CD14-positive monocyte (primary cell): ENCODE results near the gene NPTX2. TPM values are rescaled to one million over a fixed set of nuclear protein-coding genes. Genes with fewer than 3 reads are reported as not detected.
"Not testable (repeated sequence)": the region's sequence is repeated elsewhere in the genome, so short reads cannot be mapped to it uniquely, and the experiment has no call there.

Experiments
- DNase-seq, 3 donors: peaks; one replicate each; pipeline ENCODE4 v3.0.0-alpha.2; 2011 to 2022
- H2AFZ ChIP-seq: 2 replicates; pipeline ENCODE4 v1.6.0; 2012; ENCODE audit warnings: mild to moderate bottlenecking, low read depth, low read length, inconsistent platforms; ENCODE audit not compliant: insufficient read depth, poor library complexity, severe bottlenecking
- H3K27ac ChIP-seq, 2 donors: 1 replicate in 1 of 2; 2 replicates in 1 of 2; pipeline ENCODE4 v1.5.1; 2012 to 2013; ENCODE audit warnings: low read length in 2 of 2, control low read depth in 1 of 2, inconsistent platforms in 1 of 2, low read depth in 1 of 2, mild to moderate bottlenecking in 1 of 2
- H3K27me3 ChIP-seq, 2 donors: one replicate each; pipeline versions ENCODE4 v1.6.0 to v1.6.1; 2011 to 2013; ENCODE audit warnings: low read length in 2 of 2; ENCODE audit not compliant: control insufficient read depth in 2 of 2, insufficient read depth in 2 of 2
- H3K36me3 ChIP-seq, 2 donors: replicated peaks in 1 of 2; 1 replicate in 1 of 2; 2 replicates in 1 of 2; pipeline versions ENCODE4 v1.5.1 to v1.6.1; 2012 to 2013; ENCODE audit warnings: low read length in 2 of 2, control low read depth in 1 of 2, inconsistent platforms in 1 of 2, mild to moderate bottlenecking in 1 of 2; ENCODE audit not compliant: insufficient read depth in 2 of 2, control insufficient read depth in 1 of 2
- H3K4me1 ChIP-seq, 2 donors: 1 replicate in 1 of 2; 2 replicates in 1 of 2; pipeline versions ENCODE4 v1.5.1 to v1.6.1; 2012 to 2013; ENCODE audit warnings: low read length in 2 of 2, control low read depth in 1 of 2, inconsistent platforms in 1 of 2, mild to moderate bottlenecking in 1 of 2, moderate library complexity in 1 of 2; ENCODE audit not compliant: insufficient read depth in 2 of 2, control insufficient read depth in 1 of 2
- H3K4me2 ChIP-seq: replicated peaks from 2 replicates; pipeline ENCODE3; 2012; ENCODE audit warnings: low read length, moderate library complexity, mild to moderate bottlenecking; ENCODE audit not compliant: poor library complexity, severe bottlenecking; ENCODE audit errors: extremely low read depth
- H3K4me3 ChIP-seq, 3 experiments: fragments of 200-600 bp in 1 of 3; sonication (generic) in 1 of 3; replicated peaks in 1 of 3; 1 replicate in 2 of 3; 2 replicates in 1 of 3; pipeline ENCODE4 v1.5.1; 2011 to 2013; ENCODE audit warnings: low read length in 3 of 3, mild to moderate bottlenecking in 3 of 3, control low read depth in 2 of 3, low read depth in 2 of 3, inconsistent platforms in 1 of 3, moderate library complexity in 1 of 3
- H3K79me2 ChIP-seq: 2 replicates; pipeline ENCODE4 v1.6.0; 2012; ENCODE audit warnings: mild to moderate bottlenecking, control low read depth, inconsistent platforms, low read length, moderate library complexity; ENCODE audit not compliant: insufficient read depth
- H3K9ac ChIP-seq: 2 replicates; pipeline ENCODE4 v1.6.0; 2017; ENCODE audit warnings: low read length, mild to moderate bottlenecking; ENCODE audit not compliant: insufficient read depth, poor library complexity, severe bottlenecking
- H3K9me3 ChIP-seq, 2 donors: replicated peaks in 1 of 2; 1 replicate in 1 of 2; 2 replicates in 1 of 2; pipeline versions ENCODE4 v1.5.1 to v1.6.1; 2012 to 2013; ENCODE audit warnings: low read length in 2 of 2, control low read depth in 1 of 2; ENCODE audit not compliant: control insufficient read depth in 1 of 2, insufficient read depth in 1 of 2
- H4K20me1 ChIP-seq: 2 replicates; pipeline ENCODE4 v1.6.0; 2012; ENCODE audit warnings: mild to moderate bottlenecking, low read length, control low read depth, moderate library complexity; ENCODE audit not compliant: insufficient read depth
- H3K27ac Mint-ChIP-seq, 7 donors: one replicate each; pipeline ENCODE4 v1.8.0; 2020; ENCODE audit warnings: mild to moderate bottlenecking in 7 of 7, mixed read lengths in 7 of 7, moderate library complexity in 6 of 7, inconsistent platforms in 2 of 7
- H3K27me3 Mint-ChIP-seq, 3 donors: one replicate each; pipeline ENCODE4 v1.8.0; 2021 to 2022; ENCODE audit warnings: low read depth in 3 of 3, mild to moderate bottlenecking in 3 of 3, mixed read lengths in 3 of 3, moderate library complexity in 3 of 3, inconsistent platforms in 1 of 3
- H3K36me3 Mint-ChIP-seq, 2 donors: one replicate each; pipeline ENCODE4 v1.8.0; 2020; ENCODE audit warnings: mixed read lengths in 2 of 2, inconsistent platforms in 1 of 2, mild to moderate bottlenecking in 1 of 2
- H3K4me1 Mint-ChIP-seq: one replicate; pipeline ENCODE4 v1.8.0; 2020; ENCODE audit warnings: mild to moderate bottlenecking, mixed read lengths
- H3K4me3 Mint-ChIP-seq, 2 donors: one replicate each; pipeline ENCODE4 v1.8.0; 2020; ENCODE audit warnings: mild to moderate bottlenecking in 2 of 2, mixed read lengths in 2 of 2, moderate library complexity in 1 of 2
- H3K9me3 Mint-ChIP-seq, 7 donors: one replicate each; pipeline ENCODE4 v1.8.0; 2020 to 2022; ENCODE audit warnings: mixed read lengths in 7 of 7, mild to moderate bottlenecking in 6 of 7, moderate library complexity in 6 of 7, inconsistent platforms in 2 of 7
- WGBS: methylation state at CpG from one replicate; pipeline ENCODE4 v1.1.5; 2013; ENCODE audit warnings: missing lambda C conversion rate; ENCODE audit not compliant: insufficient coverage; 5-methylcytosine and 5-hydroxymethylcytosine counted together
- intact Hi-C, 2 donors: fragments of 100-400 bp; cut with micrococcal nuclease; formaldehyde crosslinking; loops; one replicate each; pipeline versions ENCODE4 v1.15.0 to v1.15.1; 2023
- polyA plus RNA-seq, 3 donors: library from polyadenylated mRNA; depleted of rRNA in 1 of 3; unstranded in 2 of 3; stranded (reverse) in 1 of 3; fragments of 300-500 nt in 2 of 3; fragments of >200 nt in 1 of 3; fragmentation: Illumina TruSeq in 2 of 3; gene quantifications; 1 replicate in 2 of 3; 2 replicates in 1 of 3; pipeline ENCODE4 v1.2.3, GENCODE V29; 2012 to 2021
- TF ChIP-seq, protein P1 (sequence below): fragments of 200-600 bp; IDR thresholded peaks from one replicate; pipeline ENCODE4 v1.8.0; 2022; ENCODE audit warnings: antibody characterized with exemption, mild to moderate bottlenecking

NPTX2 gene
- polyA plus RNA-seq, 3 donors: not detected

DNA sequence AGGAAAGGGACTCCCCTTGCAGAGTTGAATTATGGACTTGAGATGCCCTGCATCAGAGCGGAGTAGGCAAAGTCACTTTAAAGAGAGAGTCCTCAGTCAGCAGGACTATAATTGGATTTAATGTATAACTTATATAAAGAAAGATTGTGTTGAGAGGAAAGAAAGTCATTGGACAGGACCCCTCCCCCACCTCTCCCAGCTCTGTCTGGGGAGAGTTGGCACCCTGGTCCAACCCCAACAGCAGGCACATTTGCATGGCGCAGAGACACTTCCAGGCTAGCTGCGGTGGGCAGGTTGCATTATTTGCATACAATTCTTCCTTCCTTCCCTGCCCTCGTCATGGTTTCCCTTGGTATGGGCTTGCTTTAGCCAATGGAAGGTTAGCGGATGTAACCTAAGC, 46.1 kb upstream of the NPTX2 start:
- H3K27ac ChIP-seq: no peak overlapping the region
- H3K4me1 ChIP-seq: no peaks in the 10 kb centered on the region
- H3K27me3 ChIP-seq: no peaks in the 10 kb centered on the region
- Mint-ChIP-seq H3K27ac (no peak overlapping the region), H3K4me3 (no peak overlapping the region), H3K27me3 (peaks cover 0 to 7% (median 2%) of the 10 kb centered on the region in 3 donors), H3K4me1 (no peaks in the 10 kb centered on the region), H3K9me3 (peaks cover 7 to 26% (median 15%) of the 10 kb centered on the region in 7 donors), H3K36me3 (no peaks in the 10 kb centered on the region)
- no peaks in the 10 kb centered on the region for H3K79me2 ChIP-seq
- H3K36me3 ChIP-seq: no peaks in the 10 kb centered on the region
- TF ChIP-seq, protein P1, sequence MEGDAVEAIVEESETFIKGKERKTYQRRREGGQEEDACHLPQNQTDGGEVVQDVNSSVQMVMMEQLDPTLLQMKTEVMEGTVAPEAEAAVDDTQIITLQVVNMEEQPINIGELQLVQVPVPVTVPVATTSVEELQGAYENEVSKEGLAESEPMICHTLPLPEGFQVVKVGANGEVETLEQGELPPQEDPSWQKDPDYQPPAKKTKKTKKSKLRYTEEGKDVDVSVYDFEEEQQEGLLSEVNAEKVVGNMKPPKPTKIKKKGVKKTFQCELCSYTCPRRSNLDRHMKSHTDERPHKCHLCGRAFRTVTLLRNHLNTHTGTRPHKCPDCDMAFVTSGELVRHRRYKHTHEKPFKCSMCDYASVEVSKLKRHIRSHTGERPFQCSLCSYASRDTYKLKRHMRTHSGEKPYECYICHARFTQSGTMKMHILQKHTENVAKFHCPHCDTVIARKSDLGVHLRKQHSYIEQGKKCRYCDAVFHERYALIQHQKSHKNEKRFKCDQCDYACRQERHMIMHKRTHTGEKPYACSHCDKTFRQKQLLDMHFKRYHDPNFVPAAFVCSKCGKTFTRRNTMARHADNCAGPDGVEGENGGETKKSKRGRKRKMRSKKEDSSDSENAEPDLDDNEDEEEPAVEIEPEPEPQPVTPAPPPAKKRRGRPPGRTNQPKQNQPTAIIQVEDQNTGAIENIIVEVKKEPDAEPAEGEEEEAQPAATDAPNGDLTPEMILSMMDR: no peak
- H4K20me1 ChIP-seq: no peaks in the 10 kb centered on the region
- H3K9ac ChIP-seq: no peak overlapping the region
- H2AFZ ChIP-seq: no peak overlapping the region
- no peak overlapping the region for H3K4me3 ChIP-seq
- intact Hi-C loops: no loop called here
- no peak overlapping the region for H3K4me2 ChIP-seq
- peaks cover 7 to 17% of the 10 kb centered on the region in 2 donors for H3K9me3 ChIP-seq
- no peak for DNase-seq
- WGBS: 93% methylated on average over 2 of the region's 5 CpGs

DNA sequence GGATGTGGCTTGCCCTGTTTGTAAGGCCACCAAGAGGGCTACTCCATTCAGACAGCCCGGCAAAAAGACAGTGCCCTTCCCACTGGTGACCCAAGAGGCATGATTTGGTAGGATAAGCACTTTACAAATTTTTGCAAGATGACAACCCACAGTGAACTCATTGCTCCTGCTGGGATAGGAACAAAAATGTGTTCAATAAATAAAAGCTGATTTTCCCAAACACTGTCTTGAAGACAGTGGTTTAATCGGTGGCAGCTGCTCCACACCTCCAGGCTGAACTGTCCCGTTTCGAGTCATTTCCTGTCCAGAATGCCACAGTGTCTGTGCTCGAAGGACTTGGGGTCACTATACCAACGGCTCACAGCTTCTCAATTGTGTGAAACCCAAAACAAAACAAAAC, 45.1 kb upstream of the NPTX2 start:
- intact Hi-C loops: no loop called here
- Mint-ChIP-seq H3K4me1 (no peaks in the 10 kb centered on the region), H3K9me3 (peaks cover 11 to 32% (median 20%) of the 10 kb centered on the region in 7 donors), H3K27me3 (peaks cover 0 to 7% (median 2%) of the 10 kb centered on the region in 3 donors), H3K4me3 (no peak overlapping the region), H3K36me3 (no peaks in the 10 kb centered on the region), H3K27ac (no peak overlapping the region)
- H3K27ac ChIP-seq: no peak overlapping the region
- 85% methylated on average over 5 of the region's 6 CpGs for WGBS
- no peaks in the 10 kb centered on the region for H4K20me1 ChIP-seq
- H3K4me3 ChIP-seq: no peak overlapping the region
- TF ChIP-seq, protein P1: no peak
- no peak for DNase-seq
- no peak overlapping the region for H3K4me2 ChIP-seq
- H3K79me2 ChIP-seq: no peaks in the 10 kb centered on the region
- H3K9ac ChIP-seq: no peak overlapping the region
- peaks cover 16 to 26% of the 10 kb centered on the region in 2 donors for H3K9me3 ChIP-seq
- no peaks in the 10 kb centered on the region for H3K4me1 ChIP-seq
- no peaks in the 10 kb centered on the region for H3K36me3 ChIP-seq
- H2AFZ ChIP-seq: no peak overlapping the region
- H3K27me3 ChIP-seq: no peaks in the 10 kb centered on the region

DNA sequence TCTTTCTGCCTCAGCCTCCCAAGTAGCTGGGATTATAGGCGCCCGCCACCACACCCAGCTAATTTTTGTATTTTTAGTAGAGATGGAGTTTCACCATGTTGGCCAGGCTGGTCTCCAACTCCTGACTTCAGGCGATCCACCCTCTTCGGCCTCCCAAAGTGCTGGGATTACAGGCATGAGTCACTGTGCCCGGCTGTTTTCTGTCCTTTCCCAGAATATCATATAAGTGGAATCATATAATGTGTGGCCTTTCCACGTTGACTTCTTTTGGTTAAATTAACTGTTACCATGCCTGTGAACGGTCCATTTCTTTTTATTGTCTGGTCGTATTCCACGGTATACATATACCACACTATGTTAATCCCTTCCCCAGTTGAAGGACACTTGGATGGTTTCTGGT, 44.4 kb upstream of the NPTX2 start:
- H3K9me3 Mint-ChIP-seq: peaks cover 11 to 39% (median 22%) of the 10 kb centered on the region in 7 donors
- H3K4me1 Mint-ChIP-seq, intact Hi-C loops: not testable (repeated sequence)

More for the DNA sequence above, 44.4 kb upstream of the NPTX2 start:
- not testable (repeated sequence) for H3K4me2 ChIP-seq, H3K4me3 Mint-ChIP-seq, H3K27ac Mint-ChIP-seq, H3K79me2 ChIP-seq, DNase-seq, H3K4me3 ChIP-seq, H3K36me3 ChIP-seq, H3K9ac ChIP-seq, H3K27ac ChIP-seq, H3K27me3 ChIP-seq, H3K4me1 ChIP-seq, H2AFZ ChIP-seq, H4K20me1 ChIP-seq, H3K36me3 Mint-ChIP-seq, H3K27me3 Mint-ChIP-seq
- H3K9me3 ChIP-seq: peaks cover 20 to 32% of the 10 kb centered on the region in 2 donors
- WGBS: no CpG with 5 or more reads among the region's 9 CpGs
